CD4-positive, alpha-beta T cell (primary cell): ENCODE results near the gene CNOT6. TPM values are rescaled to one million over a fixed set of nuclear protein-coding genes. Genes with fewer than 3 reads are reported as not detected.

Source experiments
- ATAC-seq: fragments of 200-7000 bp; cut with Tn5 transposase; one replicate; pipeline ENCODE4 v1.10.0; 2022; ENCODE audit warnings: mild to moderate bottlenecking; ENCODE audit not compliant: poor library complexity
- CTCF ChIA-PET: fragments of 350-600 bp; sonication (Branson Sonifier 250); formaldehyde crosslinking; loops from one replicate; lab custom pipeline; 2021; ENCODE audit warnings: antibody characterized with exemption, inconsistent platforms; lab: Charles Lee
- POLR2A ChIA-PET: fragments of 350-600 bp; sonication (Branson Sonifier 250); formaldehyde crosslinking; loops from one replicate; lab custom pipeline; 2021; ENCODE audit warnings: antibody characterized with exemption, inconsistent platforms; lab: Charles Lee
- DNase-seq, 14 experiments: peaks; one replicate each; pipeline ENCODE4 v3.0.0-alpha.2; 2013 to 2020; ENCODE audit warnings: mixed read lengths in 2 of 14
- H3K27ac ChIP-seq, 2 donors: one replicate each; pipeline versions ENCODE4 v1.5.1 to v1.7.0; 2013; ENCODE audit warnings: low read length in 2 of 2, low read depth in 1 of 2, mild to moderate bottlenecking in 1 of 2
- H3K27me3 ChIP-seq, 2 experiments: 1 replicate in 1 of 2; 2 replicates in 1 of 2; pipeline versions ENCODE4 v1.6.1 to v1.7.0; 2013; ENCODE audit warnings: low read length in 2 of 2, control low read depth in 1 of 2, mild to moderate bottlenecking in 1 of 2, moderate library complexity in 1 of 2; ENCODE audit not compliant: insufficient read depth in 2 of 2, control insufficient read depth in 1 of 2
- H3K36me3 ChIP-seq: one replicate; pipeline ENCODE4 v1.6.1; 2013; ENCODE audit warnings: low read length, control low read depth; ENCODE audit not compliant: insufficient read depth
- H3K4me1 ChIP-seq: one replicate; pipeline ENCODE4 v1.6.1; 2013; ENCODE audit warnings: low read length, control low read depth; ENCODE audit not compliant: insufficient read depth
- H3K4me3 ChIP-seq: one replicate; pipeline ENCODE4 v1.5.1; 2013; ENCODE audit warnings: mild to moderate bottlenecking, low read length, moderate library complexity
- H3K9me3 ChIP-seq, 2 experiments: 1 replicate in 1 of 2; 2 replicates in 1 of 2; pipeline versions ENCODE4 v1.6.1 to v1.7.0; 2013; ENCODE audit warnings: low read length in 2 of 2, mild to moderate bottlenecking in 2 of 2, control low read depth in 1 of 2, moderate library complexity in 1 of 2; ENCODE audit not compliant: control insufficient read depth in 1 of 2, insufficient read depth in 1 of 2
- H3K27ac Mint-ChIP-seq: one replicate; pipeline ENCODE4 v1.8.0; 2020; ENCODE audit warnings: mixed read lengths
- H3K27me3 Mint-ChIP-seq: one replicate; pipeline ENCODE4 v1.8.0; 2021; ENCODE audit warnings: mixed read lengths
- H3K36me3 Mint-ChIP-seq: one replicate; pipeline ENCODE4 v1.8.0; 2021; ENCODE audit warnings: low read depth, mixed read lengths
- H3K4me1 Mint-ChIP-seq: one replicate; pipeline ENCODE4 v1.8.0; 2021; ENCODE audit warnings: low read depth, mixed read lengths
- H3K4me3 Mint-ChIP-seq: one replicate; pipeline ENCODE4 v1.8.0; 2020; ENCODE audit warnings: mild to moderate bottlenecking, mixed read lengths
- H3K9me3 Mint-ChIP-seq: one replicate; pipeline ENCODE4 v1.8.0; 2020; ENCODE audit warnings: mixed read lengths
- intact Hi-C, 2 experiments: fragments of 100-400 bp; cut with DNase I in 1 of 2; cut with micrococcal nuclease in 1 of 2; formaldehyde crosslinking; loops; one replicate each; pipeline versions ENCODE4 v1.15.1 to v1.9.0; 2023 to 2025; cut with DNase I, micrococcal nuclease
- total RNA-seq, 174 experiments: library from RNA in 2 of 174; stranded (reverse) in 2 of 174; gene quantifications; one replicate each; pipeline ENCODE4 v1.2.3 and lab custom pipeline; 2021 to 2026
- TF ChIP-seq, protein P1 (sequence below): fragments of 200-600 bp; IDR thresholded peaks from one replicate; pipeline ENCODE4 v1.8.0; 2022; ENCODE audit warnings: antibody characterized with exemption, mild to moderate bottlenecking

Gene CNOT6
- total RNA-seq, 2 experiments from 2014 or later: 12.5 to 13.8 TPM

DNA sequence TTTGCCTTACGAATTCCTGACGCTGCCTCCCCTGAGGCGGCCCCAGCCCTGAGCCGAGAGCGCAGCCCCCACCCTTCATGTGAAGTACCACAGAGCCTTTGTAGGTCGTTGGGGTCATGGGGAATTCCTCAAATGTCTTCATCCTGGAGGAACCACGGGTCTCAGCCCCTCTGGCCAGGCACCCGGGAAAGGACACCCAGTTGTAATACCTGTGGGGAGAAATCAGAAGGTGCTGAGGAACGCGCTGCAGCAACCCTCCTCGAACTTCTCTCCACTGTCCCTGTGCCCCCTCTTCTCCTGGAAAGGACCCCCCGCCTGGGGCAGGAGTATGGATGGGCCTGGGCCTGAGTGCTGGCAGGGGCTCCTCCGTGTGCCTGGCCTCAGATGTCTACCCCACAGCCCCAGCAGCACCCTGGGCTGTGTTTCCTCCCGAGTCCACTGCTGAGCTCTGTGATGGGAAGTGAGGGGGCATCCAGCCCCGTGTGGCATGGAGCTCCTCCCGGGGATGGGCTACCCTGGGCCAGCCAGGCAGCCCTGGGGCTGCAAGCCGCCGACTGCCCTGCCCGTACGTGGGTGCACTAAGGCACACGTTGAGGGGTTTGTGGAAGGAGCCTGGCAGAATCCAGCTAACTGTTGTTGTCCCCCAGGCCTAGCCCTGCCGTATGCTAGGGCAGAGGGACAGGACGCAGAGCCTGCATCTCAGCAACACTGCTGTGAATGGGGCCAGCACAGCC is 115.8 kb downstream of the CNOT6 start:
- POLR2A ChIA-PET: no interaction called here
- TF ChIP-seq, protein P1, sequence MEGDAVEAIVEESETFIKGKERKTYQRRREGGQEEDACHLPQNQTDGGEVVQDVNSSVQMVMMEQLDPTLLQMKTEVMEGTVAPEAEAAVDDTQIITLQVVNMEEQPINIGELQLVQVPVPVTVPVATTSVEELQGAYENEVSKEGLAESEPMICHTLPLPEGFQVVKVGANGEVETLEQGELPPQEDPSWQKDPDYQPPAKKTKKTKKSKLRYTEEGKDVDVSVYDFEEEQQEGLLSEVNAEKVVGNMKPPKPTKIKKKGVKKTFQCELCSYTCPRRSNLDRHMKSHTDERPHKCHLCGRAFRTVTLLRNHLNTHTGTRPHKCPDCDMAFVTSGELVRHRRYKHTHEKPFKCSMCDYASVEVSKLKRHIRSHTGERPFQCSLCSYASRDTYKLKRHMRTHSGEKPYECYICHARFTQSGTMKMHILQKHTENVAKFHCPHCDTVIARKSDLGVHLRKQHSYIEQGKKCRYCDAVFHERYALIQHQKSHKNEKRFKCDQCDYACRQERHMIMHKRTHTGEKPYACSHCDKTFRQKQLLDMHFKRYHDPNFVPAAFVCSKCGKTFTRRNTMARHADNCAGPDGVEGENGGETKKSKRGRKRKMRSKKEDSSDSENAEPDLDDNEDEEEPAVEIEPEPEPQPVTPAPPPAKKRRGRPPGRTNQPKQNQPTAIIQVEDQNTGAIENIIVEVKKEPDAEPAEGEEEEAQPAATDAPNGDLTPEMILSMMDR: no peak
- Histone ChIP-seq H3K27me3 (no peaks in the 10 kb centered on the region), H3K4me3 (no peak overlapping the region), H3K27ac (no peak overlapping the region), H3K9me3 (no peaks in the 10 kb centered on the region), H3K4me1 (no peaks in the 10 kb centered on the region), H3K36me3 (no peaks in the 10 kb centered on the region)
- Mint-ChIP-seq H3K36me3 (no peaks in the 10 kb centered on the region), H3K27ac (no peak overlapping the region), H3K9me3 (no peaks in the 10 kb centered on the region), H3K4me1 (no peaks in the 10 kb centered on the region), H3K27me3 (no peaks in the 10 kb centered on the region), H3K4me3 (no peak overlapping the region)
- CTCF ChIA-PET: no interaction called here
- intact Hi-C loops: loop anchor here (5.0 to 10.0 kb wide), 2 partner anchors 105 to 107 kb away; no protein-coding TSS in a partner anchor
- no peak for DNase-seq
- no peak for ATAC-seq

- H3K4me3 Mint-ChIP-seq: no peak overlapping the region
- no peaks in the 10 kb centered on the region for H3K9me3 Mint-ChIP-seq
- Histone ChIP-seq H3K27ac (no peak overlapping the region), H3K4me1 (no peaks in the 10 kb centered on the region), H3K27me3 (no peaks in the 10 kb centered on the region), H3K9me3 (no peaks in the 10 kb centered on the region), H3K36me3 (no peaks in the 10 kb centered on the region), H3K4me3 (no peak overlapping the region)
- intact Hi-C loops: no loop called here
- H3K4me1 Mint-ChIP-seq: no peaks in the 10 kb centered on the region
- H3K27ac Mint-ChIP-seq: no peak overlapping the region
- CTCF ChIA-PET: no interaction called here
- TF ChIP-seq, protein P1: no peak
- ATAC-seq (no peak), DNase-seq (no peak)
- H3K27me3 Mint-ChIP-seq: no peaks in the 10 kb centered on the region
- no peaks in the 10 kb centered on the region for H3K36me3 Mint-ChIP-seq
- POLR2A ChIA-PET: no interaction called here
Measured at GRCh38 chr5:180611140-180611850, 117.1 kb downstream of the CNOT6 start.

GRCh38 chr5:180612683-180613082 is 118.5 kb downstream of the CNOT6 start:
- intact Hi-C loops: no loop called here
- H3K36me3 ChIP-seq: no peaks in the 10 kb centered on the region
- no peaks in the 10 kb centered on the region for H3K27me3 ChIP-seq
- Mint-ChIP-seq H3K36me3 (no peaks in the 10 kb centered on the region), H3K4me1 (no peaks in the 10 kb centered on the region), H3K9me3 (no peaks in the 10 kb centered on the region), H3K27me3 (no peaks in the 10 kb centered on the region), H3K4me3 (no peak overlapping the region), H3K27ac (no peak overlapping the region)
- H3K9me3 ChIP-seq: no peaks in the 10 kb centered on the region
- no peak for DNase-seq
- no peak overlapping the region for H3K4me3 ChIP-seq
- TF ChIP-seq, protein P1: no peak
- H3K27ac ChIP-seq: no peak overlapping the region
- POLR2A ChIA-PET: no interaction called here
- ATAC-seq: no peak
- no peaks in the 10 kb centered on the region for H3K4me1 ChIP-seq
- CTCF ChIA-PET: no interaction called here
